Motor neuron (in vitro differentiated cells): ENCODE results near the gene TCEANC. TPM values are rescaled to one million over a fixed set of nuclear protein-coding genes. Genes with fewer than 3 reads are reported as not detected.

Source experiments
- ATAC-seq, 8 experiments: fragments of 200-7000 bp; cut with Tn5 transposase; replicated peaks in 6 of 8; 2 replicates each; pipeline ENCODE4 v1.8.0; 2021; ENCODE audit warnings: mild to moderate bottlenecking in 8 of 8, moderate library complexity in 8 of 8
- H3K27ac ChIP-seq, 2 donors: fragments of 250-450 bp; sonication (Bioruptor Pico); 2 replicates each; pipeline ENCODE4 v1.9.0; 2021; ENCODE audit warnings: antibody characterized with exemption in 2 of 2, mild to moderate bottlenecking in 2 of 2, moderate library complexity in 1 of 2
- H3K4me1 ChIP-seq, 2 donors: fragments of 250-450 bp; sonication (Bioruptor Pico); replicated peaks in 1 of 2; 2 replicates each; pipeline ENCODE4 v1.6.1; 2021; ENCODE audit warnings: antibody characterized with exemption in 2 of 2, mild to moderate bottlenecking in 2 of 2, moderate library complexity in 1 of 2
- H3K4me3 ChIP-seq, 5 donors: fragments of 250-450 bp; sonication (Bioruptor Pico); 2 replicates each; pipeline ENCODE4 v1.9.0; 2021; ENCODE audit warnings: antibody characterized with exemption in 5 of 5, mild to moderate bottlenecking in 5 of 5, moderate library complexity in 4 of 5
- WGBS, 10 experiments: fragments of 450-650 bp; shearing (Covaris generic); methylation state at CpG; one replicate each; pipeline ENCODE4 v1.0.0; 2022; 5-methylcytosine and 5-hydroxymethylcytosine counted together
- in situ Hi-C, 9 experiments: fragments of 400-800 bp; cut with MboI; loops; one replicate each; pipeline ENCODE4 v1.15.0; 2021; ENCODE audit warnings: low sequenced_read_pairs in 9 of 9, low pct_unique_long_range_greater_than_20kb in 2 of 9; ENCODE audit not compliant: unreplicated experiment in 9 of 9
- total RNA-seq, 8 experiments: library from RNA; unstranded; fragments of 300-600 nt; gene quantifications; 2 replicates each; pipeline versions ENCODE4 v1.2.3 to v1.2.4, GENCODE V29; 2022

Gene TCEANC
- total RNA-seq, 8 experiments from 2014 or later: 1.9 to 7.0 (median 3.6) TPM

DNA sequence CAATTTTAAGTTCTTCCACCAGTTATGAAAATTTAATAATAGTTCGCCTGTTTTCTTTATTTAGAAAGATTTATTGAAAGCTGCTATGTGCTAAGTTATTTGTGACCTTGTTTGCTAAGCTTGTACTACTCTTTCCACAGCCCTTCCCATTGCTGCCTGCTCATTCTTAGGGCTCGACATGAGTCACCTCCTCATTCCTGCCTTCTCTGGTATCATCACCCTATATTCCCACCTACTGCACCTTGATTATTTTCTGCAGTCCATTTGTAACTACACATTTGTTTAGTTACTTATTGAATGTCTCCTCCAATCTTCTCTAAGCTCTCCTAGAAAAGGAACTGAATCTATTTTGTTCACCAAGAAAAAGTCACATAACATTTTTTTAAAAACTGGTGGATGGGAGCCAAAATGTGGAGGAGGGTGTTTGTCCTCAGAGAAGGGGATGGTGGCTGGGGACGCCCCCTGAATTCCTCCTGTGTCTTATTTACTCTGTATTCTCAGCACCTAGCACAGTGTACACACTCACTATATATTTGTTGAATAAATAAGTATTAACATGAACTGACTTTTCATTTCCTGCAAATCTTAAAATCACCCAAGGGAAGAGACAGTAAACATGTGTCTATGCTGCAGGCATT lies 32.3 kb downstream of the TCEANC start:
- Histone ChIP-seq H3K27ac (no peak overlapping the region), H3K4me1 (peaks cover 0 to 1% of the 10 kb centered on the region in 2 donors), H3K4me3 (no peak overlapping the region)
- in situ Hi-C loops: no loop called here
- no peak for ATAC-seq
- 0 to 83% (median 20%) methylated on average over 1 to 3 of the region's 3 CpGs; no CpG with 5 or more reads in 3 of the 10 experiments for WGBS, 10 experiments

DNA sequence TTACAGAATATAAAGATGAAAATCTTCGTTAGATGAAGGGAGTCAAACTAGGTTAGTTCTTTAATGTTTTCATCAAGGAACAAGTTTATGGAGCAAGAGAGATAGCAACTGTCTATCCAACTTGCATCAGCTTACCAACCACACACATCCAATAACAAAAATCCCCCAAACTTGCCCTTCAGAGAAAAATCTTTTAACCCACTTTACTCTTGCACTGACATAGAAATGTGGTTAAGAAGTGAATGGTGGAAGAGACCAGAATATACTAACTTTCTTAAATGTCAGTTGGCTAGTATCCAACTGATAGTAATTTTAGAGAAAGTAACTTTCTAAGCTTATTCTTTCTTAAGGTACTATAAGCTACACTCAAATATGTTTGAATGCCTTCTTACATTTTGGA lies 34.3 kb downstream of the TCEANC start:
- ATAC-seq: no peak
- 83% methylated on average over 1 of the region's 1 CpG; no CpG with 5 or more reads in 9 of the 10 experiments for WGBS, 10 experiments
- in situ Hi-C loops: no loop called here

GRCh38 chrX:13688384-13688957 lies 35.5 kb downstream of the TCEANC start:
- no peak for ATAC-seq
- H3K4me1 ChIP-seq: peaks cover 4 to 6% of the 10 kb centered on the region in 2 donors
- no peak overlapping the region for H3K27ac ChIP-seq
- in situ Hi-C loops: no loop called here
- 15 to 31% (median 25%) methylated on average over 6 to 13 of the region's 13 CpGs; no CpG with 5 or more reads in 7 of the 10 experiments for WGBS, 10 experiments
- peak overlapping the region; percentile 77 to 99 (median 87) for H3K4me3 ChIP-seq

More for the DNA sequence above, 34.3 kb downstream of the TCEANC start:
- Histone ChIP-seq H3K4me1 (peaks cover 0 to 4% of the 10 kb centered on the region in 2 donors), H3K27ac (no peak overlapping the region), H3K4me3 (no peak overlapping the region)

GRCh38 chrX:13688958-13689740 lies 36.2 kb downstream of the TCEANC start, which contains the start of gene RAB9A:
Gene RAB9A, plus strand, starts transcription at chrX:13689128. Its CDS starts 19,619 bp downstream, at chrX:13708747.
- H3K27ac ChIP-seq: peak within 1 kb of the TSS; percentile 92 to 94
- peak within 1 kb of the TSS; percentile 77 to 99 (median 87) for H3K4me3 ChIP-seq
- 5% methylated on average over 8 of the region's 68 CpGs; no CpG with 5 or more reads in 9 of the 10 experiments for WGBS, 10 experiments
- in situ Hi-C loops: no loop called here
- ATAC-seq: peak; percentile 86 to 97 (median 94)
- peaks cover 6 to 7% of the 10 kb centered on the region in 2 donors for H3K4me1 ChIP-seq

DNA sequence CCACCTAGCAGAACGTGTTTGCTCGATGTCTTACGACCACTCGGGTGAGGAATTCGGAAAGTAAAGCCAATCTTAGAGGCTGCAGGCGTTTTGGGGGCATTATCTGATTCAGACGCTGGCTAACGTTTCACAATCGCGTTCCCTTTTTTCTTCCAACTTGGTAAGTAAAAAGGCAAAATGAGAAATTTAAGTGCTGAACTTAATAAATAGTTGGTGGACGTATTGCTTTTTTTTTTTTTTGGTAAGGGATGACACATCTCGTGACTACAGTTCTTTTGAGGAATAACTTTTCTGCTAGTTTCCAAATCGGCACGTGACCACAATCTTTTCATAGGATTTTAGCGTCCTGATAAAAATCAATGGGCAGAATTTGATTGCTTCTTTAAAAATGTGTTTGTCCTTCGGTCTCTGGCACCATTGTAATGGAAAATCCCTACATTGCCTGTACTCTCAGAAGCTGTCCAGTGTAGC lies 36.8 kb downstream of the TCEANC start:
- Histone ChIP-seq H3K27ac (peak overlapping the region; percentile 92 to 94), H3K4me3 (peak overlapping the region; percentile 77 to 99 (median 87)), H3K4me1 (peaks cover 6 to 7% of the 10 kb centered on the region in 2 donors)
- in situ Hi-C loops: no loop called here
- WGBS, 10 experiments: 0 to 24% (median 0%) methylated on average over 1 to 14 of the region's 16 CpGs; no CpG with 5 or more reads in 3 of the 10 experiments
- no peak for ATAC-seq

DNA sequence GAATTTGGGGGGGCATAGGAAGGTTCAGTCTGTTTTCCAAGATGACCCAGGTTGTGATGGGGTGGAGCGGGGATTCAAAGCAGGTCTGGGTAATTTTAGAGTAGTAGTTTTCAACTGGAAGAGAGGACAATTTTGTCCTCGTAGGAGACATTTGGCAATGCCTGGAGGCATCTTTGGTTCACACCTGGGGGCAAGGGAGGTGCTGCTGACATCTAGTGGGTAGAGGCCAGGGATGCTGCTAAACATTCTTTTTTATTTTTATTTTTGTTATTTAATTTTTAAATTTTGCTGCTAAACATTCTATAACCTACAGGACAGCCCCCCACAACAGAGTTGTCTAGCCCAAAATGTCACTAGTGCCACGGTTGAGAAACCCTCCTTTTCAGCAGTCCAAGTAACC lies 37.9 kb downstream of the TCEANC start:
- in situ Hi-C loops: no loop called here
- Histone ChIP-seq H3K4me1 (peaks cover 6 to 7% of the 10 kb centered on the region in 2 donors), H3K27ac (no peak overlapping the region), H3K4me3 (peak overlapping the region in 3 of 5 donors; percentile 77 to 99 (median 87))
- 0 to 100% (median 100%) methylated on average over 1 to 2 of the region's 3 CpGs; no CpG with 5 or more reads in 5 of the 10 experiments for WGBS, 10 experiments
- ATAC-seq: no peak

DNA sequence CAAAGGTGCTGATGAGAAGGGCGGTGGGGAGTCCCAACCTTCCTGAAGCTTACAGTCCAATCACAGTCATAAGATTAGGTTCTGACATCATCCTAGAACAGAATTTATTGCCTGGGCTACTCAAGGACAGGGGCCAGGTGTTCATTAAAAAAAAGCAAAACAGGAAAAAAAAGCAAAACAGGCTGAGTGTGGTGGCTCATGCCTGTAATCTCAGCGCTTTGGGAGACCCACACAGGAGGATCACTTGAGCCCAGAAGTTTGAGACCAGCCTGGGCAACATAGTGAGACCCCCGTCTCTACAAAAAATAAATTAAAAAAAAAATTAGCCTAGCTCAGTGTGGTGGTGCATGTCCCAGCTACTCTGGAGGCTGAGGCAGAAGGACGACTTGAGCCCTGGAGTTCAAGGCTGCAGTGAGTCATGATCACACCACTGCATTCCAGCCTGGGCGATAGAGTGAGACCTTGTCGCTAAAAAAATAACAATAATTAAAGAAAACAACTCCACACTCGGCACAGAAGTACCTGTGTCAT lies 39.0 kb downstream of the TCEANC start:
- 75 to 86% (median 83%) methylated on average over 1 to 5 of the region's 7 CpGs; no CpG with 5 or more reads in 7 of the 10 experiments for WGBS, 10 experiments
- ATAC-seq: no peak
- H3K4me3 ChIP-seq: no peak overlapping the region
- no peak overlapping the region for H3K27ac ChIP-seq
- in situ Hi-C loops: no loop called here
- peaks cover 6 to 7% of the 10 kb centered on the region in 2 donors for H3K4me1 ChIP-seq

DNA sequence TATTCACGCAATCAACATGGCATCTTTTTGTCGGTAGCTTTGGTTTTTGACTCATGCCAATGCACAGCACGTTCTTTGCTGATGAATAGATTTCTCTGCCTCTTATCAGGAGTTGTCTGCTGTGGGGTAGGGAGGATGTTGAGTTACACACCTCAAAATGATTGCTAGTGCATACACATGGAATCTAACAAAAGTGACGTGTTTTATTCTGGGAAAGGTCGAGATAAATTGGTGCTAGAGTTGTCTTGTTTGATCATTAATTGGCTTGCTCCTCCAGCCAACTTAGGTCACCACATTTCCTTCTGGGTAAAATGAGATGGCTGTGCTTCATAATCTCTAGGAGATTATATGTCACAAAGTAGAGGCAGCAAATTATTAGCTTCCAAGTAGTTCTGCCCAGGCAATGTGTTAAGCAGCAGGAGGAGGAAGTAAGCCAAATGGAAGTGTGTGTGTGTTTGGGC lies 39.9 kb downstream of the TCEANC start:
- Histone ChIP-seq H3K27ac (no peak overlapping the region), H3K4me1 (peaks cover 6 to 7% of the 10 kb centered on the region in 2 donors), H3K4me3 (no peak overlapping the region)
- in situ Hi-C loops: no loop called here
- no peak for ATAC-seq
- 20 to 95% (median 82%) methylated on average over 1 to 5 of the region's 5 CpGs; no CpG with 5 or more reads in 6 of the 10 experiments for whole genome bisulfite sequencing, 10 experiments

DNA sequence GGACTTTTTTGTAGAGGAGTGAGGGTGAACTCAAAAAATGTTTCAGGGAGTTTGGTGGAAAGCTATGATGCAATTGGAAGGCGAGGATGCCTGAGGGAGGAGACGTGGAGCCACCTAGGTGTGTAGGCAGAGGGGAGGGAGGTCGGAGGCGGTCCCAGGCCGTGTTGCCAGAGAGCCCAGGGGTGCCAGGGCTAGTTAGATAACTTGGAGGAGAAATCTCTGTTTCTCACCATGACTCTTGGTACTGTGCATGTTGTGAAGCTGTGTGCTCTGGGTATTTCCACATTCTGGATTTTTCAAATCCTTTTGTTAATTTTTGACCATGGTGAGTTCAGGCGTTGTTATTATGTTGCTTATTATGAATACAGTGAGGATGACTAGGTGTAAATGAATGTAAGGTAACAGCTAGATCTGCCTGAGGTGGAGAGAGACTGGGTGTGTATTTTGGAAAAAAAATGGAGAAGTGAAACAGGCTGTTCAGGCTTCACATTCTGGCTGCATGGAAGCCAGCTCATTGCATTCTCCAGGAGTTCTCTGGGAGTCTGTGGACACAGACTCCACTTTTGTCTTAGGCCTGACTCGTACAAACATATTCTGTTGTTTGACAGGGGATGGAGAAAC lies 40.5 kb downstream of the TCEANC start:
- ATAC-seq: peak in 1 of 8 experiments; percentile 24
- Histone ChIP-seq H3K4me1 (peaks cover 6 to 7% of the 10 kb centered on the region in 2 donors), H3K27ac (no peak overlapping the region), H3K4me3 (no peak overlapping the region)
- in situ Hi-C loops: no loop called here
- 50 to 86% (median 80%) methylated on average over 1 to 4 of the region's 7 CpGs; no CpG with 5 or more reads in 5 of the 10 experiments for WGBS, 10 experiments

- 80 to 83% methylated on average over 1 of the region's 2 CpGs; no CpG with 5 or more reads in 8 of the 10 experiments for WGBS, 10 experiments
- no peak for ATAC-seq
- in situ Hi-C loops: no loop called here
- peaks cover 6 to 7% of the 10 kb centered on the region in 2 donors for H3K4me1 ChIP-seq
- H3K27ac ChIP-seq: no peak overlapping the region
- no peak overlapping the region for H3K4me3 ChIP-seq
These were observed 41.4 kb downstream of the TCEANC start for GRCh38 chrX:13694359-13694758.

DNA sequence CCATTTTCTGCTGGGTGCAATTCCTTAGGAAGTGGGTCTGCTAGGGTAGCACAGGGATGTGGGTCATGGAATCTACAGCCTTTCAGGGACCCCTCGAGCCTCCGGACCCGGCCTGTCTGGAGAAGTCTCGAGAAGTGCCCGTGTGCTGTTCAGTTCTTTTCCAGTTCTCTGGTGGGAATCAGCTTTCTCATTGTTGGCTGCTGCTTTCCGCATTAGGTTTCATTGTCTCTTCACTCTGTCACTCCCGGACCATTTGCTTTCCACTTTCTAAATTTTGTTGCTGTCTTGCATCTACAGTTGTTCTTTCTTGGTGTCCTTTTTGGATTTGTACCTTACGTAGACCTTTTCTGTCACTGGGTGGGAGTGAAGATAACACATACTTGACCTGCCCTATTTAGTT lies 42.0 kb downstream of the TCEANC start:
- Histone ChIP-seq H3K4me3 (no peak overlapping the region), H3K4me1 (peaks cover 6 to 7% of the 10 kb centered on the region in 2 donors), H3K27ac (no peak overlapping the region)
- in situ Hi-C loops: no loop called here
- no peak for ATAC-seq
- 20 to 83% (median 40%) methylated on average over 1 to 7 of the region's 8 CpGs; no CpG with 5 or more reads in 7 of the 10 experiments for WGBS, 10 experiments

DNA sequence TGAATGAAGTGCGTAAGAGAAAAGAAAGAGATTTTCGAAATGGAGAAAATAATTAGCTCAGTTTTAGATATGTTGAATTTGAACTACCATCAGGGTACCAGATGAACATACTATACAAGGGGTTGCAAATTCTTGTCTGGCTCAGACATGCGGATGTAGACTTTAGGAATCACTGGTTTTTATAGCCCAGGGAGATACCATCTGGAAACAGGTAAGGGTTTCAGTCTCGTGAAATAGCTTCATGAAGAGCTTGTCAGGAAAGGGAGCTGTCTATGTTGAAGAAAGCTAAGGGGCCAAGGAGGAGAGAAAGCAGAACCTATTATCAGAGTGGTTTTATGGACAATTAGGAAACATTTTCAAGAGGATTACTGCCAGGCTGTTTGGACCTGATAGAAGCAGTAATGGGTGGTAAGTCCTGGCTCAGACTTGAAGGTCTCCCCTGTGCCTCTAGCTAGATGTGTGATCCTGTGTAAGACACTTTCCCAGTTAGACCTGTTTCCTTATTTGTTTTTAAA lies 42.7 kb downstream of the TCEANC start:
- Histone ChIP-seq H3K4me1 (peaks cover 3 to 6% of the 10 kb centered on the region in 2 donors), H3K4me3 (no peak overlapping the region), H3K27ac (no peak overlapping the region)
- no peak for ATAC-seq
- in situ Hi-C loops: no loop called here
- WGBS, 10 experiments: 33 to 100% (median 83%) methylated on average over 1 to 4 of the region's 4 CpGs; no CpG with 5 or more reads in 5 of the 10 experiments
